OCI-LY1 (cell line): ENCODE data around the gene NELL2.

ENCODE experiments used
- H2AFZ ChIP-seq: fragments of 200-600 bp; sonication (generic), shearing (Covaris generic); 2 replicates; pipeline ENCODE4 v1.6.0; 2014; ENCODE audit warnings: antibody characterized with exemption, mild to moderate bottlenecking, low read length
- H3F3A ChIP-seq: fragments of 200-600 bp; sonication (generic), shearing (Covaris generic); 2 replicates; pipeline ENCODE4 v1.6.0; 2014; ENCODE audit warnings: mild to moderate bottlenecking, antibody characterized with exemption, low read length, moderate library complexity; ENCODE audit not compliant: insufficient read depth
- H3K27ac ChIP-seq: fragments of 200-600 bp; sonication (generic); 2 replicates; pipeline ENCODE4 v1.5.1; 2014; ENCODE audit warnings: low read length, mixed run types, mild to moderate bottlenecking, low read depth; ENCODE audit not compliant: poor library complexity, severe bottlenecking
- H3K27me3 ChIP-seq: fragments of 200-600 bp; sonication (generic); 2 replicates; pipeline ENCODE4 v1.6.0; 2014; ENCODE audit warnings: antibody characterized with exemption, mild to moderate bottlenecking, low read length, moderate library complexity; ENCODE audit not compliant: insufficient read depth
- H3K36me3 ChIP-seq: fragments of 200-600 bp; sonication (generic); 2 replicates; pipeline ENCODE4 v1.6.1; 2014; ENCODE audit warnings: mild to moderate bottlenecking, antibody characterized with exemption, low read length, moderate library complexity, mixed read lengths; ENCODE audit not compliant: insufficient read depth
- H3K4me1 ChIP-seq: fragments of 200-600 bp; sonication (generic); 2 replicates; pipeline ENCODE4 v1.5.1; 2014; ENCODE audit warnings: mild to moderate bottlenecking, low read length, moderate library complexity; ENCODE audit not compliant: insufficient read depth, severe bottlenecking
- H3K4me2 ChIP-seq: fragments of 200-600 bp; sonication (generic), shearing (Covaris generic); 2 replicates; pipeline ENCODE4 v1.6.1; 2014; ENCODE audit warnings: low read length
- H3K4me3 ChIP-seq: fragments of 200-600 bp; sonication (generic); 2 replicates; pipeline ENCODE4 v1.5.1; 2014; ENCODE audit warnings: low read length, low read depth, mild to moderate bottlenecking, mixed read lengths; ENCODE audit not compliant: poor library complexity, severe bottlenecking
- H3K79me2 ChIP-seq: fragments of 200-600 bp; shearing (Covaris generic); 2 replicates; pipeline ENCODE4 v1.6.1; 2016; ENCODE audit warnings: mixed run types, low read length, mixed read lengths; ENCODE audit not compliant: insufficient read depth
- H3K9ac ChIP-seq: fragments of 200-600 bp; sonication (generic), shearing (Covaris generic); 2 replicates; pipeline ENCODE4 v1.6.1; 2014; ENCODE audit warnings: mild to moderate bottlenecking, low read length, mixed read lengths
- H3K9me2 ChIP-seq: fragments of 200-600 bp; sonication (generic), shearing (Covaris generic); 2 replicates; pipeline ENCODE4 v1.6.1; 2014; ENCODE audit warnings: low read depth, mild to moderate bottlenecking, low read length, mixed read lengths
- H3K9me3 ChIP-seq: fragments of 200-600 bp; shearing (Covaris generic); 2 replicates; pipeline ENCODE4 v1.6.1; 2014; ENCODE audit warnings: low read length, mixed read lengths
- H4K20me1 ChIP-seq: fragments of 200-600 bp; sonication (generic), shearing (Covaris generic); 2 replicates; pipeline ENCODE4 v1.6.0; 2016; ENCODE audit warnings: mild to moderate bottlenecking, low read length; ENCODE audit not compliant: insufficient read depth
- CTCF ChIP-seq: fragments of 200-600 bp; sonication (generic), shearing (Covaris generic); IDR thresholded peaks from 2 replicates; pipeline ENCODE4 v1.5.1; 2017; ENCODE audit warnings: mild to moderate bottlenecking, antibody characterized with exemption, low read length, moderate library complexity, mixed read lengths
- EZH2 ChIP-seq: fragments of 200-600 bp; sonication (generic), shearing (Covaris generic); IDR thresholded peaks from 2 replicates; pipeline ENCODE4 v1.8.0; 2017; ENCODE audit warnings: borderline replicate concordance, mixed run types, mild to moderate bottlenecking, antibody characterized with exemption, low read length, moderate library complexity, mixed read lengths

NELL2 gene

GRCh38 chr12:44558340-44559100 lies 317.6 kb downstream of the NELL2 start:
- Histone ChIP-seq H3K9ac (no peak overlapping the region), H3K36me3 (no peaks in the 10 kb centered on the region)

GRCh38 chr12:44555454-44555853 lies 320.7 kb downstream of the NELL2 start:
- no peak overlapping the region for H2AFZ ChIP-seq
- H3K27me3 ChIP-seq = no peaks in the 10 kb centered on the region
- H3K4me2 ChIP-seq = no peak overlapping the region
- H3K9me3 ChIP-seq = no peaks in the 10 kb centered on the region
- TF ChIP-seq CTCF = no peak
- no peak for TF ChIP-seq EZH2
- H3K9ac ChIP-seq = no peak overlapping the region
- H3F3A ChIP-seq = no peaks in the 10 kb centered on the region
- no peaks in the 10 kb centered on the region for H3K79me2 ChIP-seq
- no peaks in the 10 kb centered on the region for H3K4me1 ChIP-seq
- H3K27ac ChIP-seq = no peak overlapping the region
- H3K4me3 ChIP-seq = no peak overlapping the region
- H4K20me1 ChIP-seq = no peaks in the 10 kb centered on the region
- H3K36me3 ChIP-seq = no peaks in the 10 kb centered on the region
- no peaks in the 10 kb centered on the region for H3K9me2 ChIP-seq

More at GRCh38 chr12:44558340-44559100, 317.6 kb downstream of the NELL2 start:
- Histone ChIP-seq H2AFZ (no peak overlapping the region), H3K4me1 (no peaks in the 10 kb centered on the region), H4K20me1 (no peaks in the 10 kb centered on the region), H3F3A (no peaks in the 10 kb centered on the region), H3K9me2 (no peaks in the 10 kb centered on the region), H3K9me3 (no peaks in the 10 kb centered on the region), H3K4me3 (no peak overlapping the region), H3K27ac (no peak overlapping the region), H3K27me3 (no peaks in the 10 kb centered on the region), H3K4me2 (no peak overlapping the region), H3K79me2 (no peaks in the 10 kb centered on the region)
- no peak for TF ChIP-seq EZH2
- TF ChIP-seq CTCF = no peak

- Histone ChIP-seq H3K27me3 (no peaks in the 10 kb centered on the region), H3K4me2 (no peak overlapping the region), H3K27ac (no peak overlapping the region), H3K79me2 (no peaks in the 10 kb centered on the region), H3K9me3 (no peaks in the 10 kb centered on the region), H3F3A (no peaks in the 10 kb centered on the region), H3K9me2 (no peaks in the 10 kb centered on the region), H3K36me3 (no peaks in the 10 kb centered on the region), H4K20me1 (no peaks in the 10 kb centered on the region), H2AFZ (no peak overlapping the region), H3K4me3 (no peak overlapping the region), H3K4me1 (peaks cover 27% of the 10 kb centered on the region), H3K9ac (no peak overlapping the region)
- no peak for TF ChIP-seq EZH2
- no peak for TF ChIP-seq CTCF
Measured at GRCh38 chr12:44551631-44552030, 324.5 kb downstream of the NELL2 start.
